SIG-M5 treated with dmso at 0.1 percent for 504 hours (cell line): ENCODE results near the gene SELPLG.
A peak's percentile ranks its signal among the peaks of the same experiment; 100 is the strongest.

Experiments
- DNase-seq: peaks from one replicate; lab custom pipeline; 2025; ENCODE audit not compliant: unreplicated experiment; lab: John Stamatoyannopoulos, UW

Gene SELPLG

GRCh38 chr12:108592033-108592909, 41.4 kb downstream of the SELPLG start:
- DNase-seq, result no peak

- DNase-seq, result no peak
These were observed 42.3 kb downstream of the SELPLG start for GRCh38 chr12:108591267-108591980.

GRCh38 chr12:108590463-108590862, 43.2 kb downstream of the SELPLG start:
- DNase-seq, result peak; percentile 23

GRCh38 chr12:108589840-108590229, 43.9 kb downstream of the SELPLG start:
- no peak for DNase-seq

GRCh38 chr12:108589028-108589839, 44.5 kb downstream of the SELPLG start:
- no peak for DNase-seq

GRCh38 chr12:108587826-108588225, 45.9 kb downstream of the SELPLG start:
- DNase-seq, result no peak

GRCh38 chr12:108586306-108586705, 47.4 kb downstream of the SELPLG start:
- DNase-seq, result no peak

- DNase-seq, result no peak
These were observed 47.8 kb downstream of the SELPLG start for GRCh38 chr12:108585864-108586263.

- DNase-seq, result no peak
These were observed 49.1 kb downstream of the SELPLG start for GRCh38 chr12:108584456-108585065.

- DNase-seq, result no peak
These were observed 49.7 kb downstream of the SELPLG start for GRCh38 chr12:108583991-108584390.

GRCh38 chr12:108582978-108583770, 50.5 kb downstream of the SELPLG start:
- DNase-seq, result no peak

GRCh38 chr12:108582509-108582908, 51.2 kb downstream of the SELPLG start:
- no peak for DNase-seq

- DNase-seq, result no peak
These were observed 52.1 kb downstream of the SELPLG start for GRCh38 chr12:108581311-108582227.

- DNase-seq, result no peak
These were observed 53.2 kb downstream of the SELPLG start for GRCh38 chr12:108580531-108580930.

- no peak for DNase-seq
These were observed 54.9 kb downstream of the SELPLG start for GRCh38 chr12:108578813-108579212.

- DNase-seq, result no peak
These were observed 55.4 kb downstream of the SELPLG start for GRCh38 chr12:108578264-108578663.

- no peak for DNase-seq
These were observed 56.2 kb downstream of the SELPLG start for GRCh38 chr12:108577458-108577857.

- no peak for DNase-seq
These were observed 56.9 kb downstream of the SELPLG start for GRCh38 chr12:108576660-108577234.
